ENCODE data around the gene HIRA.

Gene HIRA, protein sequence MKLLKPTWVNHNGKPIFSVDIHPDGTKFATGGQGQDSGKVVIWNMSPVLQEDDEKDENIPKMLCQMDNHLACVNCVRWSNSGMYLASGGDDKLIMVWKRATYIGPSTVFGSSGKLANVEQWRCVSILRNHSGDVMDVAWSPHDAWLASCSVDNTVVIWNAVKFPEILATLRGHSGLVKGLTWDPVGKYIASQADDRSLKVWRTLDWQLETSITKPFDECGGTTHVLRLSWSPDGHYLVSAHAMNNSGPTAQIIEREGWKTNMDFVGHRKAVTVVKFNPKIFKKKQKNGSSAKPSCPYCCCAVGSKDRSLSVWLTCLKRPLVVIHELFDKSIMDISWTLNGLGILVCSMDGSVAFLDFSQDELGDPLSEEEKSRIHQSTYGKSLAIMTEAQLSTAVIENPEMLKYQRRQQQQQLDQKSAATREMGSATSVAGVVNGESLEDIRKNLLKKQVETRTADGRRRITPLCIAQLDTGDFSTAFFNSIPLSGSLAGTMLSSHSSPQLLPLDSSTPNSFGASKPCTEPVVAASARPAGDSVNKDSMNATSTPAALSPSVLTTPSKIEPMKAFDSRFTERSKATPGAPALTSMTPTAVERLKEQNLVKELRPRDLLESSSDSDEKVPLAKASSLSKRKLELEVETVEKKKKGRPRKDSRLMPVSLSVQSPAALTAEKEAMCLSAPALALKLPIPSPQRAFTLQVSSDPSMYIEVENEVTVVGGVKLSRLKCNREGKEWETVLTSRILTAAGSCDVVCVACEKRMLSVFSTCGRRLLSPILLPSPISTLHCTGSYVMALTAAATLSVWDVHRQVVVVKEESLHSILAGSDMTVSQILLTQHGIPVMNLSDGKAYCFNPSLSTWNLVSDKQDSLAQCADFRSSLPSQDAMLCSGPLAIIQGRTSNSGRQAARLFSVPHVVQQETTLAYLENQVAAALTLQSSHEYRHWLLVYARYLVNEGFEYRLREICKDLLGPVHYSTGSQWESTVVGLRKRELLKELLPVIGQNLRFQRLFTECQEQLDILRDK

DNA sequence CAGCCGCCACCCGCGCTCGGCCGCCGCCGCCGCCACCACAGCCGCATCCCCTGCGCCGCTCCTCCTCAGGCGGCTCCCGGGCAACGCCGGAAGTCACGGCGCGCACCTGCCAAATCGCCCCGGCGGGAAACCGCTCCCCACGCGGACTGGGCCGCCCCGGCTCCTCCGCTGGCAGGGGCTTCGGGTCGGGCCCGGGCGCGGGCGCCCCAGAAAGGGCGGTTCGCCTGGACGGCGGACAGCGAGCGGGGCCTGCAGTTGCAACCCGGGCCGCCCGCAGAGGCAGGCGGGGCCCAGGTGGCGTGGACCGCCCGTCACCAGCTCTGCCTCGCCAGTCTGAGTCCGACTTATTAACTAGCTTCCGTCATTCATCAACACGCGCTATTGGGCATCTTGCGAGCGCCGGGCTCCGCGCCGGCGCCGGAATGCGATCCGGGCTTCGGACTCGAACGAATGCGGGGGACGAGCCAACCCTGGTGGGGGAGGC, at the start of gene HIRA:
TSS of gene HIRA (minus strand) at position 85 of the 484 bp plus-strand sequence. CDS start 257 bp downstream, outside the sequence.
- peak; percentile 50 to 83 for DNase-seq

DNA sequence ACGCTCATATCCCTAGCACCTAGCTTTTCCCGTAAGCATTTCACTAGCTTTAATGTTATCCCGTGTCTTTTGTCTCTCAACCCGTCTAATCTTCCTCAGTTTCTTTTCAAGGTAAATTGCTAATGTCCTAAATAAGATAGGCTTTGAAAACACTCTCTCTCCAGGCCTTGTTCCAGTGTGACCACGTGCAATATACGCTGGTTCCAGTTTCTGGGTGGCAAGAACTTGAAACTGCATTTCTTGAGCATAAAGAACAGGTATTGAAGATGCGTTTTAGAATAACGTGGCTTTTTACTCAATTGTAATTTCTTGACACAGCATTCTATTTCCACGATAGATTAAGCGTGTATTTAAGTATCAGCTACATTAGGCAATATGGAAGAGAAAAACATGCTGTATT, 49.3 kb upstream of the HIRA start:
- DNase-seq = no peak

DNA sequence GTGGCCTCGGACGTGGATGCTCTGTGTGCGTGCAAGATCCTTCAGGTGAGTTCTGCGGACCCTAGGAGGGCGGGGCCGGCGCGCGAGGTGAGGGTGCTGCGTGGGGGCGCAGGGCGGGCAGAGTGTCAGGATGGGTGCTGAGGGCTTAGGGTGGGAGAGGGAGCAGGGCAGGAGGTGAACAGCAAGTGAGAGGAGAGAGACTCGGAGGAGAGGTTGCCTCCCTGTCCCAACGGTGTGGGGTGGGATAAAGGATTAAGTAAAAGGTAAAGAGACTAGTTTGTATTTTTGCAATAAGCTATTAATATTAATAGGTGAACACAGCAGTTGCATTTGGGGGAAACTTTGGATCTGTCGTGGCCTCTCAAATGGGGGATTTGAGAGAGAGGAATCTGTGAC, 48.6 kb upstream of the HIRA start:
- DNase-seq = peak in 1 of 2 experiments; percentile 14

DNA sequence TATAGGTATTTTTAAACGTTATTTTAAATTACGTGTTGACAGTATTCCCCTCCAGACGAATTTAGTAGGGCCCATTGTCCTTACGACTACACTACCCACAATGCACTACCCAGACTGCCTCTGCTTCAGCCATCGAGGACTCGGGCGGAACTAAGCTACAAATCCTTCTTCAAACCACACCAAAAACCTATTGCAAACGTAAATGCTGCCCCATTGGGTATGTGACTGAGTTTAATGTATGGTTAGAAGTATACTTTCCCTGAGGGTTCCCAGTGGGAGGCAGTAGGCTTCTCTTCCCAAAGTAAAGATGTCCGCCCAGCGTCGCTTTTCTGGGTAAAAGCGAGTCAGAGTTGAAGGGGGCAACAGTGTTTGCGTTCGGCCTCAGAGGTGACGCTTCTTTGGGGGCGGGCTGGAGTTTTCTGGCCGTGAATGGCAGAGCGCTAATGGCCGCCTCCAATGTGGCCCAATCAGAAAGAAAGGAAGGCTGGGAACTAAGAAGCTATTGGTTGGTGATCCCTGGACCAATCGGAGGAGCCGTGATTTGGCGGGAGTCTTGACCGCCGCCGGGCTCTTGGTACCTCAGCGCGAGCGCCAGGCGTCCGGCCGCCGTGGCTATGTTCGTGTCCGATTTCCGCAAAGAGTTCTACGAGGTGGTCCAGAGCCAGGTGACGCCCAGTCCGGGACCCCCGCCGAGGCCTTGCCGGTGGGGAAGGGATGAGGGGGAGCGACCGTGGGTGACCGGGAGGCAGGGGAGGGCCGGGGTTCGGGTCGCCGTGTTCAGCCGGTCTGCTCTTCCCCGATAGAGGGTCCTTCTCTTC, 48.0 kb upstream of the HIRA start, which contains the start of gene CDC45:
TSS of gene CDC45 (plus strand) at position 566 of the 818 bp plus-strand sequence. CDS start at position 615, 49 bp downstream.
- peak; percentile 95 to 96 for DNase-seq

DNA sequence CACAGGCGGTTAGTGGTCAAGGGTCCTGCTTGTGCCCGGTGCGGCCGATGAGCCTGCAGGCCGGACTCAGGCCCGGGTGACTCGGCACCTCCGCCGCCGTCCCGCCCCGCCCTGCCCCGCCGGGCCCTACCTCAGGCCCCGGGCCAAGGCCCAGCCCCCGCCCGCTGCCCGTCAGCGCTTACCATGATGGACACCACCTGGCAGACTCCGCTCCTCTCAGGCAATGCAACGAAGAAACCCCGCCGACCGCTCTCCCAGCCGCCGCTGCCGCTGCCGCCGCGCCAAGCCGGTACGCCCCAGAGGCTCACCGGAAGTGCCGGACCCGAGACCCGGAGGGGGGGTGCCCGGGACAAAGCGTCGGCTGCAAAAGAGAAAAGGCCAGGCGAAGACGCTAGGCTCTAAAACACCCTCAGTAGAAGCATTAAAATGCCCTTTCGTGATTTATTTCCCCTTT, 47.4 kb upstream of the HIRA start, which contains the start of gene UFD1:
TSS of gene UFD1 (minus strand) at position 293 of the 454 bp plus-strand sequence. CDS start at position 185, 108 bp downstream.
- peak; percentile 53 to 76 for DNase-seq

DNA sequence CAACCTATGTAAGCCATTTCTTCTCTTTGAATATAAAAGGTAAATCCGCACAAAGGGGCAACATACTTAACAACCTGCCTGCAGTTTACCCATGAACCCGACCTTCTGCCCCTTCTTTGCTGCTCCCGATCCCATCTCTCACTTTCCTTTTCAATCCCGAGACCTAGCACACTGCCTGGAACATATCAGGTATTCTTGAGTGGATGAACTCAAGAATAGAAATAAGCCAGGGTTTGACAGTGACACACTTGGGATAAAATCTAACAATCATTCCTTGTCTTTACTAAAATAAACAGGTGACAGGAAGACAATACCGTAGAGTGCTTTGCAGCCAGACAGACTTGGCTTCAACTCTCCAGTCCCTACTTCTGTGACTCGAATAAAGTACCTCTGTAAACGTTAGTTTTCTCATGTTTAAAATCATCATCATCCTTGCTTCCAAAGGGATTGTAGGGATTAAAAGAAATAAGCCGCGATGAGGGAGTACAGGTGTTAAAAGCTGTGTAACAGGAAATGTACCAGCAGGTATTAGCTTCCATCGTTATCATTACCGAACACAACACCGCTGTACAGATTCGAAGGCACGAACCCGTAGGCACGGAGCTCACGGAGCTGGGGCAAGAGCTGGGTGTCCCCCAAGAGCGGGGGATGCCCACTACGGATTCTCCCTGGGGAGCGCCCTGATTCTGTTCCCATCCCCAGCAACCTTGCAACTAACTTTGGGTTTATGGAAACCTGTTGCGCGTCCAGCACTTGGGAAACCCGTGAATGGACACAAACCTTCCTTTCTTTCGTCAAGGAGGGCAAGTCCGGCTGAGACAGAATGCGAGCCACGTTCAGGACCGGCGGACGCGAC, 46.7 kb upstream of the HIRA start:
- no peak for DNase-seq

DNA sequence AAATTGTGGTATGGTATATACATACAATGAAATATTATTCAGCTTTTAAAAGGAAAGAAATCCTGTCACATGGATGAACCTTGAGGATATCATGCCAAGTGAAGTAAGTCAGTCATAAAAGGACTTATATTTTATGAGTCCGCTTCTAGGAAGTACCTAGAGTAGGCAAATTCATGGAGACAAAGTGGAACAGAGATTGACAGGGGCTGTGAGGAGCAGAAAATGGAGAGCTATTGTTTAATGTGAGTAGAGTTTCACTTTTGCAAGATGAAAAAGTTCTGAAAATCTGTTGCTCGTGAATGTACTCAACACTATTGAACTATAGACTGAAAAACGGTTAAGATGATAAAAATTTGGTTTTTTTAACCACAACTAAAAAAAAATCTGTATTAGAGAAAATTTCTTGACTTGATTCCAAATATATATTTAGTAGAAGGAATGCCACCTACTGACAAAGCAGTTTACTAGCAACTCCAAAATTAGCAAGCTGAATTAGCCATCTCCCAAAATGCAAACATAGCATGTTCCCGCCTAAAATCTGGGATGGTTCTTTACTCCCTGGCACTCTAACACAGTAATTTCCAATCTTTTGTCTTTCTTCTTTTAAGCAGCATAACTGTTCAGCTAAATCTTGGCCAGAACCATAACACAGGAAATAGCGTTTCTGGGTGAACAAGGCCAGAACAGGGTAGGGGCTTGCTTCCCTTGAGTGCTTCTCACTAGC, 46.0 kb upstream of the HIRA start:
- DNase-seq = no peak

DNA sequence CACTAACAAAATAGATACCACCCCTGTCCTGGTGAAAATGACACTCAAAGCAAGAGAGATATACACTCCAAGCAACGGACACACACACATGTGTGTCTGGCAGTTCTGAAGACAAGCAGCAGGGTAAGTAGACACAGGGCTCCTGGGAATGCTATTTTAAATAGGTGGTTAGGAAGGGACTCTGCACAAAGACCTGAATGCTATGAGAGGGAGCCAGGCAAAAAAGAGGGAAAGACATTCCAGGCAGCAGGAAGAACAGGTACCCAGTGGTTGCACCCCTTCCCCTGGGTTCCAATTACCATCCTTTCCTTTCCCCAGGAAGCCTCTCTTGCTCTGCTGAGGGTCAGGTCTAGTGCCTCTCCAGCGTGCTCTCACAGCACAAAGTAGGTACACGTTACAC, 44.5 kb upstream of the HIRA start:
- DNase-seq = no peak

DNA sequence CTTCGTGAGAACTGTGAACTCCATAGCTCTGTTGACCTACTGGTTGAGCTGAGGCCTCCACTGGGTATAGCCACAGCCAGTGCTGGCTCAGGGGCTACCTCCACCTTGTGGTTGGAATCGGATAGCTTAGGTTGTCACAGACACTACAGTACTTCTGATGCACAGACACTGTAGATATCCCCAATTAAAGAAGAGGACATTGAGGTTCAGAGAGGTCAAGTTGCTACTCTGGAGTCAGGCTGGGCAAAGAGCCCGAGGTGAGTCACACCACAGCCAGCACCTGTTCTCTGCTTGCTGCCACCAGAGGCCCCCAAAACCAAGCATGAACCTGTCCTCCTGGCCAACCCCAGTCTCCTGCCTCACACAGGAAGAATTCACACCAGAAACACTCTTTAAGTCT, 42.0 kb upstream of the HIRA start:
- no peak for DNase-seq

DNA sequence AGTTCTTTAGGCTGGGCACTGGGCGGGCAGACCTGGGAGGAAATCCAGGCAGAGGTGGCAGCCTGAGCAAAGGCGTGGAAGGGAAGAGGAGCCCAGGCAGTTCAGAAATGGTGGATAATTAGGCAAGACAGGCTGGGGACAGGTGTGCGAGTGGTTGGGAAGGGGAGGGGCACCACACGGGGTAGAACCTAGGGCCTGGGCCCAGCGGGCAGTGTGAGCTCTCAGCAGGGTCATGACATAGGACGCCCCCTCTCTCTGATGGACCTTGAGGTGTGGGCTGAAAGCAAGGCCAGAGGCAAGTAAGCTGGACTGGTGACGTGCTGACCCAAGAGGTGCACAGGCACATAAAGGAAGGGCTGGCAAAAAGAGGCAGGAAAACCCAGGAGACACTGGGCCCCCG, 40.7 kb upstream of the HIRA start:
- DNase-seq = no peak

DNA sequence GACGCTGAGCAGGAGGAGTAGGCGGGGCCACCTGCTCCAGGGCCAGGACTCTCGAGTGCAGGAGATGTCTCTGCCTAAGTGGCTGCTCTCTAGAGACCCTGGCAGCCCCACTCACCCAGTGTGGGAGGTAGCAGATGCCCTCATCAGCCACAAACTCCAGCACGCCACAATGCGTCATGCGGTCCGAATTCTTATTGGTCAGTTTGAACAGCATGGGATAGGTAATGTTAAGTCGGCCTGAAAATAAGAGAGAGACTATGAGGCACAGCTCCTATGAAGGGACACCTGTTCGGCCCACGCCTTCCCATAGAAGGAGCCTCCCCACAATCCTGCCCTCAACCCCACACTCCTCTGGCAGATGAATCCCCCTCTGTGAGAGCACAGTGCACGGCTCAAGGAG, 40.0 kb upstream of the HIRA start:
- no peak for DNase-seq

DNA sequence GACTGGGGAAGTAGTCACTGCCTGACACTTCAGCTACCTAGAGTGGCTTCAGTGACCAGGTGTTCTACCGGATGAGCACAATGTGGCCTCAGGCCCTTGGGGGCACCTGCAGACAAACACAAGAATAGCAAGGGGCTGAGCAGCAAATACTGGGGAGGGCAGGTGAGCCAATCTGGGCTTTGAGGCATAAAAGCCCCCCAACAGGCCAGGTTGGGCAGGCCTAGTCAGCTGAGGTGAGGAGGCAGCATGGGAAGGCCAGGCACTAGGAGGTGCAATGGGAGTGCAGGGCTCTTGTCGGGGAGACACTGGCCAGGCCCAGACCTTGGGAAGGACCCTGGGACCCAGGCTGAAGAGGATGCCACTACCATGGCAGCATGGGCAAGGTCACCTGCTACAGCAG, 38.5 kb upstream of the HIRA start:
- DNase-seq = no peak

DNA sequence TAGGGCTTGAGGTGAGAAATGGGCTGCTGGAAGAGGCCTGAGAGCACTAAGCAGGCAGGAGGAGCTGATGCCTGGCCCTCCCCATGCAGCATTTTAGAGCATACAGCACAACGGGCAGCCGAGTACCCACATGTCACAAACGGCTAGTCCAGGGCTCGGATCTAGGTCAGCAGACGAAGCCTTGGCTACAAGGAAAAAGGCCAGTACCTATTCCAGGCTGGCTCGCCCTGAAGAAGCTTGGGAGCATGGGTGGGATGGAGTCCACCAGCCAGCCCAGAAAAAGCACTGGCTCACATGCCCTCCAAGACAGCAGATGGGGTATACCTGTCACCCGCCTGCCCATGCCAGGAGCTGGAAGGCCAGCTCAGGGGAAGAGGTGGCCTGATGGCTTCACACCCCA, 37.9 kb upstream of the HIRA start:
- no peak for DNase-seq

DNA sequence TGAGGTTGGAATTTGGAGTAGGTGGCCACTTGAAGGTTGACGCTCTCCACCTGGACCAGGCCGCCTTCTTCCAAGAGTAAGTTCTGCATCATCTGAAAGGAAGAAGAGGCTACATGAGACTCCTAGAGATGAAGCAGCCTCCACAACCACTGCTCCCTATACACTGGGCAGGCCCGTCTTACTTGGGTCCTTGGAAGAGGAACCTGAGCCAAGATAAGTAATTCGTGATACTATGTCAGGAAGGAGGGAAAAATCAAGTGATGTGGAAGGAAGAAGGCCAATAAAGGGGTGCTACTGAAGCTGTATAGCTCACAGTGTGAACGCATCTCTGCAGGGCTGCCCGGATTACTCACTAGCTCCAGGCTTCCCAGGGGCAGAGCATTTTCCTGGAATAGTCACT, 36.4 kb upstream of the HIRA start:
- DNase-seq = no peak

DNA sequence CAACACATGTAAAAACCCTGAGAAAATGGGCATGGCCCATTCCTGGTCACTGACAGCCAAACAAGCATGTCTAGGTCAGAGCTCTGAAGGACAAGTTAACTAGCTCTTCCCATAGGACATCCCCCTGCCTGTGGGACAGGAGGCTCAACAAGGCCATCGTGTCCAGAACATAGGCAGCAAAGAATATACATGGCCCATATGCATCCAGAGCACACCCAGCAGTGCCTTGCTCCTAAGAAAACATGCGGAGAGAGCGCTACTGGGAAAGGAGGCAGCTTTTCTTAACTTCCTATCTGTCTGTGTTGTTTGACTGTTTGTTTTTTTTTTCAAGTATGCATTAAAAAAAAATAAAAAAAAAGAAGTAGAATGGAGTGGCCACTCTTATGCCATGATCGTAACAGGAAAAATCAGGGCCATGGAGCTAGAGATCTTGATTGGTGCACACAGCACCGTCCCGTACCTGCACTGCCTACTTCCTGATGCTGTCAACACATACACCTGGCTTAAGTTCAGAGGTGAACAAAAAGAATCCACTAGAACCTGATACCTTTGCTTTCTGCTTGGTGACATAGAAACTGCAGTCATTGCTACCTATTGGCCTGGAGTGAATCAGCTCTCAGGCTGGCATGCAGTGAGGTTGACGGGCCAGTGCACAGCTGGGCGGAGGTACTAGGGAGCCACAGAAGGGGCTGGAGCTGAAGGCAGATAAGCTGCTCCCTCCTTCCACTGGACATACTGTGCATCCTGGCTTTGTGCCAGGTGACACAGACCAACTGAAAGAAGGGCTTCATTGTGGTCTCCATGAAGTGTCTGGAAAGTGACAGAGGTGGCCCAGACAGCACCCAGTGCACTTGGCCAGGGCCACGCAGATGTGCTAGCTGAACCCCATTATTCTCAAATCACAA, 35.6 kb upstream of the HIRA start:
- no peak for DNase-seq

DNA sequence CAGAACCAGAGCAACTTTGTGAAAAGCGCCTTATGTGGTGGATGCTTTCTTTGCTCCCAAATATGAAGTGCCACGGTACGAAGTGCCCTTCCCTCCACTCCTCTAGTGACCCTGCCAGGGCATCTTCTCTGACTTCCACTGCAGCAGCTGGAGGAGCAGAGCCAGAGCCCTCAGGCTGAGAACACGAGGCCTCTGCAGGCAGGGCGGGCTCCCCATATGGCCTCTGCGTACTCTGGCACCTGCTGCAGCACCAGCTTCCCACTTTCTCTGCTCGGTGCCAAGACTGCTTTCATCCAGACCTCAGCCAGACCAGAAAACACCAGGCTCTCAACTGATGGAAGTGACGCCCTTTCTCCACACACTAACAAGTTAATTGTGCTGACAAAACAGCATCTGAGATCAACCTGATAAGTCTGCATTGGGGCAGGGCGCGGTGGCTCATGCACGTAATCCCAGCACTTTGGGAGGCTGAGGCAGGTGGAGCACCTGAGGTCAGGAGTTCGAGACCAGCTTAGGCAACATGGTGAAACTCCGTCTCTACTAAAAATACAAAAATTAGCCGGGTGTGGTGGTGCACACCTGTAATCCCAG, 34.7 kb upstream of the HIRA start:
- no peak for DNase-seq

DNA sequence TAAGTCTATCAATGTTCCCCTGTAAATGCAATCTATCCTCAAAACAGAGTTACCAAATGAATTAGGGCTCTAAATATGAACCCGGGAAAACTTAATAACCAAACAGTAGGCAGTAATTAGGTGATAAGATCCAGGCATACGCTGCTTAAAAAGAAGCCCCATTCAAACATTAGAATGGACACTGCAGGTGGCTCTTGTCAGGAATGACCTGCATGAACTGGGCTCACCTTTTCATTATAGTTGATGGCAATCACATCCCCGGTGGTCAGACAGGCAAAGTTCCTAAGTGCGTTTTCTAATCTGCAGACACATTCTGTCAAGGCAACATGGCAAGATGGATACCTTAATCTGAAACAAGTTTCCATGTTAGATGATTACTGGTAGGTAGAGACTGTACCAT, 33.4 kb upstream of the HIRA start:
- no peak for DNase-seq

DNA sequence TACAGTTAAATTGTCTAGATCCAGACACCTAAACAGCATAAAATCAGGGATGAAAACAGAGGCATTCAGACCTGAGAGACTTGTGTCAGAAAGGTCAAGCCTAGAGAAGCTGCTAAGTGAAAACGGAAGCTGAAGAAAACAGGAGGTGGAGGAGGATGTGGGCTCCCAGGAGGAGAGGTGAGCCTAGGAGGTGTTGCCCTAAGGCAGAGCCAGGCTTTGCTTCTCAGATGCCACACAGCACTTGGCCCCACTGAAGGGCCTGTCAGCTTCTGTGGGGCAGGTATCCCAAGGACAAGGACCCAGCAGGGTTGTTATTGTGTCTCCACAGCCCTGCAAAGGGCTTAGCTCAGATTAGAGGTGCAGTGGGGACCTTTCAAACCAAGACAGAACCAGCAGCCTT, 33.0 kb upstream of the HIRA start:
- DNase-seq = no peak
